ENCODE data around the gene TLE5. TPM values are rescaled to one million over a fixed set of nuclear protein-coding genes. Genes with fewer than 3 reads are reported as not detected.

Gene TLE5
- total and polyA plus RNA-seq, 2 of the 4 experiments (the other 2 are of a cell fraction), result 119 to 407 TPM

GRCh38 chr19:3098515-3099346 lies 36.4 kb upstream of the TLE5 start:
- no peaks in the 10 kb centered on the region for H3K36me3 ChIP-seq (ENCODE audit: control insufficient read depth, insufficient read depth, low read length)
- H3K4me1 ChIP-seq (ENCODE audit: control insufficient read depth, insufficient read depth, low read length), result peaks cover 22% of the 10 kb centered on the region
- H4K20me1 ChIP-seq (ENCODE audit: insufficient read depth, low read length), result peaks cover 90% of the 10 kb centered on the region
- ChIA-PET CTCF (no interaction called here), POLR2A (ENCODE audit: unreplicated experiment) (no interaction called here)
- peak overlapping the region; percentile 50 for H2AFZ ChIP-seq (replicated peaks; ENCODE audit: low read length, poor library complexity)
- no peak overlapping the region for H2BK120ac ChIP-seq (ENCODE audit: low read depth, low read length)
- peak overlapping the region; percentile 21; the same call in 1 of the 2 replicates for H4K5ac ChIP-seq (ENCODE audit: low read depth, low read length)
- H4K91ac ChIP-seq (ENCODE audit: insufficient read depth, low read depth, low read length), result peak overlapping the region; percentile 38; the same call in 1 of the 2 replicates
- H2BK5ac ChIP-seq (ENCODE audit: low read depth, low read length, poor library complexity, severe bottlenecking), result peak overlapping the region; percentile 12
- H3K23ac ChIP-seq (ENCODE audit: low read depth, low read length), result peak overlapping the region; percentile 58
- H3K9me1 ChIP-seq (ENCODE audit: insufficient read depth, low read length), result peaks cover 12% of the 10 kb centered on the region; the same call in 1 of the 2 replicates
- H3K4ac ChIP-seq (ENCODE audit: low read depth, low read length), result peak overlapping the region; percentile 83
- peak overlapping the region; percentile 70 for H2AK5ac ChIP-seq (ENCODE audit: low read depth, low read length)
- no peaks in the 10 kb centered on the region for H3K9me3 ChIP-seq (ENCODE audit: control insufficient read depth, insufficient read depth, low read length)
- H3K79me1 ChIP-seq (ENCODE audit: low read depth in 1 of 2, low read length in 2 of 2), result peaks cover 4 to 78% of the 10 kb centered on the region in 2 experiments; a peak in 3 of 4 replicates
- H2BK20ac ChIP-seq (ENCODE audit: low read depth, low read length), result no peak overlapping the region
- peak overlapping the region; percentile 4 for H3K4me3 ChIP-seq (ENCODE audit: insufficient read depth, low read depth, low read length)
- H4K8ac ChIP-seq (ENCODE audit: low read depth in 2 of 2, low read length in 2 of 2), result peak overlapping the region; percentile 46 to 58
- dilution Hi-C loops (cut with HindIII; ENCODE audit: low sequenced_read_pairs, unreplicated experiment) (no loop called here), intact Hi-C loops (cut with micrococcal nuclease) (no loop called here), in situ Hi-C loops (cut with MboI; ENCODE audit: low sequenced_read_pairs) (no loop called here)
- H2AK9ac ChIP-seq (replicated peaks; ENCODE audit: low read depth, low read length, poor library complexity), result peak overlapping the region; percentile 92
- no peaks in the 10 kb centered on the region for H3K27me3 ChIP-seq (ENCODE audit: control insufficient read depth, insufficient read depth, low read length)
- peak overlapping the region; percentile 47 for H3K27ac ChIP-seq (ENCODE audit: insufficient read depth, low read length)
- 38% methylated on average over 27 of the region's 40 CpGs; no CpG with 5 or more reads in 1 of the 2 experiments for WGBS, 2 experiments (ENCODE audit: extremely low coverage in 2 of 2, insufficient read length in 1 of 2)
- no peak overlapping the region for H2BK15ac ChIP-seq (ENCODE audit: low read depth, low read length)
- H3K14ac ChIP-seq (replicated peaks; ENCODE audit: low read depth, low read length), result peak overlapping the region; percentile 49
- DNase-seq, result peak; percentile 23
- BruUV-seq (replicated peaks), result no TSS peak
- ATAC-seq (ENCODE audit: low read depth), result no peak; the same call in none of the 2 replicates
- peak overlapping the region; percentile 52 for H3K9ac ChIP-seq (ENCODE audit: low read depth, low read length)
- H3K18ac ChIP-seq (ENCODE audit: low read depth, low read length), result no peak overlapping the region; the same call in 1 of the 2 replicates
- peak overlapping the region; percentile 17; the same call in 1 of the 2 replicates for H3K56ac ChIP-seq (ENCODE audit: extremely low read depth, insufficient read depth, low read length)
- TF ChIP-seq FOS (IDR thresholded peaks at IDR 0.05; ENCODE audit: low read depth, low read length), result no peak
- H3K4me2 ChIP-seq (ENCODE audit: low read depth, low read length), result peak overlapping the region; percentile 65

Measured in IMR-90 (cell line).